Peyer's patch (tissue), 4 donors: ENCODE data around the gene BANP.

Experiments
- POLR2A ChIP-seq, 2 donors: fragments of 450-650 bp; IDR thresholded peaks; one replicate each; pipeline ENCODE4 v1.5.1; 2017; ENCODE audit warnings: antibody characterized with exemption in 2 of 2, mild to moderate bottlenecking in 2 of 2, moderate library complexity in 2 of 2
- TF ChIP-seq, protein P1 (sequence below), 6 experiments: fragments of 450-650 bp in 4 of 6; fragments of 200-600 bp in 2 of 6; sonication (generic) in 1 of 6; IDR thresholded peaks; one replicate each; pipeline ENCODE4 v1.5.1; 2017 to 2019; ENCODE audit warnings: antibody characterized with exemption in 6 of 6, mild to moderate bottlenecking in 3 of 6, moderate library complexity in 1 of 6

DNA sequence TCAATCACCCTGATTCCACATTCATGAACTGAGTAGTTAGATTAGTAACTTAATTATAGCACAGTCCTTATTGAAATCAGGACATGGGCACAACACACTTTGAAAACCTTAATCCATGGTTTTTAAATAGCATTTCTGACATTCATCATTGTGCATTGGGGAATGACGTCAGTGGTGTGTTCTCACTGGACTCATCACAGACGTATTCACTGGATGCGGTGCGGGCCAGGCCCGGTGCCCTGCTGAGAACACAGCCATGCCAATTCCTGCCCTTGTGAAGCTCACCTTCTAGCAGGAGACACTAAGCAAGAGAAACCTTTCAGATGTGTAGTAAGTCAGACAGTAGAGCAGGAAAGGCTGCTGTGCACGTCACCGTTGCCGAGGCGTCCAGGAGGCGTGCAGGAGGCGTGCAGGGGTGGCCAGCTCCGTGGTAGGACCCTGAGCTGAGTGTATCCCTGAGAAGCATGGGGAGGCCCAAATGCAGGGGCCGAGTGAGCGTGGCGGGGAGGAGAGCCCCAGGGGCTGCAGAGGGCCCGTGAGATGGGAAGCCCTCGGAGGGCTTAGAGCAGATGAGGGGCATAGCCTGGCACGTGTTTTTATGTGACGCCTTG is 12.9 kb downstream of the BANP start:
- no peak for TF ChIP-seq POLR2A (IDR thresholded peaks at IDR 0.05)
- TF ChIP-seq, protein P1, sequence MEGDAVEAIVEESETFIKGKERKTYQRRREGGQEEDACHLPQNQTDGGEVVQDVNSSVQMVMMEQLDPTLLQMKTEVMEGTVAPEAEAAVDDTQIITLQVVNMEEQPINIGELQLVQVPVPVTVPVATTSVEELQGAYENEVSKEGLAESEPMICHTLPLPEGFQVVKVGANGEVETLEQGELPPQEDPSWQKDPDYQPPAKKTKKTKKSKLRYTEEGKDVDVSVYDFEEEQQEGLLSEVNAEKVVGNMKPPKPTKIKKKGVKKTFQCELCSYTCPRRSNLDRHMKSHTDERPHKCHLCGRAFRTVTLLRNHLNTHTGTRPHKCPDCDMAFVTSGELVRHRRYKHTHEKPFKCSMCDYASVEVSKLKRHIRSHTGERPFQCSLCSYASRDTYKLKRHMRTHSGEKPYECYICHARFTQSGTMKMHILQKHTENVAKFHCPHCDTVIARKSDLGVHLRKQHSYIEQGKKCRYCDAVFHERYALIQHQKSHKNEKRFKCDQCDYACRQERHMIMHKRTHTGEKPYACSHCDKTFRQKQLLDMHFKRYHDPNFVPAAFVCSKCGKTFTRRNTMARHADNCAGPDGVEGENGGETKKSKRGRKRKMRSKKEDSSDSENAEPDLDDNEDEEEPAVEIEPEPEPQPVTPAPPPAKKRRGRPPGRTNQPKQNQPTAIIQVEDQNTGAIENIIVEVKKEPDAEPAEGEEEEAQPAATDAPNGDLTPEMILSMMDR (IDR thresholded peaks at IDR 0.05): no peak
